Chondrocyte (in vitro differentiated cells): ENCODE data around the gene SIGLEC9. TPM values are rescaled to one million over a fixed set of nuclear protein-coding genes. Genes with fewer than 3 reads are reported as not detected.

Experiments used
- DNase-seq: peaks from one replicate; pipeline ENCODE4 v3.0.0; 2021; ENCODE audit warnings: mixed read lengths, low spot score
- H3K27ac Mint-ChIP-seq: one replicate; pipeline ENCODE4 v1.8.0; 2021; ENCODE audit warnings: mild to moderate bottlenecking, moderate library complexity, mixed read lengths; ENCODE audit not compliant: unreplicated experiment
- H3K27me3 Mint-ChIP-seq: 2 replicates; pipeline ENCODE4 v1.8.0; 2021; ENCODE audit warnings: low read depth, mixed read lengths
- H3K36me3 Mint-ChIP-seq: 2 replicates; pipeline ENCODE4 v1.8.0; 2021; ENCODE audit warnings: low read depth, mixed read lengths
- H3K4me1 Mint-ChIP-seq: 2 replicates; pipeline ENCODE4 v1.8.0; 2021; ENCODE audit warnings: low read depth, mild to moderate bottlenecking, mixed read lengths
- H3K4me3 Mint-ChIP-seq: one replicate; pipeline ENCODE4 v1.8.0; 2021; ENCODE audit warnings: mild to moderate bottlenecking, moderate library complexity, mixed read lengths; ENCODE audit not compliant: unreplicated experiment
- H3K9me3 Mint-ChIP-seq: 2 replicates; pipeline ENCODE4 v1.8.0; 2021; ENCODE audit warnings: low read depth, mixed read lengths
- total RNA-seq: library from RNA; stranded (reverse); gene quantifications from 3 replicates; pipeline ENCODE4 v1.2.1, GENCODE V29; 2021
- TF ChIP-seq, protein P1 (sequence below): fragments of 200-600 bp; sonication (generic); IDR thresholded peaks from 2 replicates; pipeline ENCODE4 v1.5.0; 2021; ENCODE audit warnings: antibody characterized with exemption, mild to moderate bottlenecking, moderate library complexity

The SIGLEC9 gene
- total RNA-seq, 1 donor from 2014 or later, result not detected

DNA sequence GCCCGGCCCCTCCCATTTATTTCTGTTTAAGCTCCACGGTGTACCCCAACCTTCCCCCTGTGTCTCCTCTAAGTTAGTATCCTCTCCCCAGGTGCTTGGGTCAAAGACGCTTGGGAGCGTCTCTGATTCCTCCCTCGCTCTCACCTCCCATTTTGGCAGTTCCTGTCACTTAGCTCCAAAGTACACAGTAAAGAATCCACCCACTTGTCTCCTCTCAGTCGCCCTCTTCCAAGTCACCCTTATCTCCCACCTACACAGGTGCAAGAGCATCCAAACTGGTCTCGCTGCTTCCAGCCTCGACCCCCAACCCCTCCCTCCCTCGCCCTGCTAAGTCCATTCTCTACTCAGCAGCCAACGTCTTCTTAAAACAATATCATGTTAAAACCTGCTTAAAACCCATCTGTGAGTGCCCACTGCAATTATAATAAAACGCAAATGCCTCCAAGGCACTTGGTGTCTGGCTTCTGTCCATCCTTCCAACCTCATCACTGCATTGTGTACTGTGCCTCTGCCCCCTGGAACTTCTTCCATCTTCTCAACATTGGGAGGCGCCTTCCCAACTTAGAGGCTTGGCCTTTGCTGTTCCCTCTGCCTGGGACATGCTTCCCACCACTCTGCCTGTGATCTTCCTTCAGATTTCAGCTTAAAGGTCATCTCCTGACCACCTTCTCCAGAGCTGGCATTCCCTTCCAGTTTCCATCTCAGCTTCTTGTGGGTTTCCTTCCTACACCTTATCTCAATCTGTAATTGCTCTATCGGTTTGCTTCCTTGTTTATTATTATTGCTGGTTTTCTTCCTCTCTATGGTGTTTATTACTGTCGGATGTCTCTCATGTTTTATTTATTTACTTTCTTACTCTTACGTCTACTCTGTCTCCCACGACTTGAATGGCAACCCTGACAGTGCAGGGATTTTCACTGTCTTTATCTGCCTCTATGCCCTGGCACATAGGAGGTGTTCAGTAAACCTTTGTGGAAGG, 32.5 kb upstream of the SIGLEC9 start:
- TF ChIP-seq, protein P1, sequence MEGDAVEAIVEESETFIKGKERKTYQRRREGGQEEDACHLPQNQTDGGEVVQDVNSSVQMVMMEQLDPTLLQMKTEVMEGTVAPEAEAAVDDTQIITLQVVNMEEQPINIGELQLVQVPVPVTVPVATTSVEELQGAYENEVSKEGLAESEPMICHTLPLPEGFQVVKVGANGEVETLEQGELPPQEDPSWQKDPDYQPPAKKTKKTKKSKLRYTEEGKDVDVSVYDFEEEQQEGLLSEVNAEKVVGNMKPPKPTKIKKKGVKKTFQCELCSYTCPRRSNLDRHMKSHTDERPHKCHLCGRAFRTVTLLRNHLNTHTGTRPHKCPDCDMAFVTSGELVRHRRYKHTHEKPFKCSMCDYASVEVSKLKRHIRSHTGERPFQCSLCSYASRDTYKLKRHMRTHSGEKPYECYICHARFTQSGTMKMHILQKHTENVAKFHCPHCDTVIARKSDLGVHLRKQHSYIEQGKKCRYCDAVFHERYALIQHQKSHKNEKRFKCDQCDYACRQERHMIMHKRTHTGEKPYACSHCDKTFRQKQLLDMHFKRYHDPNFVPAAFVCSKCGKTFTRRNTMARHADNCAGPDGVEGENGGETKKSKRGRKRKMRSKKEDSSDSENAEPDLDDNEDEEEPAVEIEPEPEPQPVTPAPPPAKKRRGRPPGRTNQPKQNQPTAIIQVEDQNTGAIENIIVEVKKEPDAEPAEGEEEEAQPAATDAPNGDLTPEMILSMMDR, result no peak
- Mint-ChIP-seq H3K9me3 (no peaks in the 10 kb centered on the region), H3K4me3 (no peak overlapping the region), H3K36me3 (peaks cover 6% of the 10 kb centered on the region), H3K27ac (no peak overlapping the region), H3K27me3 (no peaks in the 10 kb centered on the region), H3K4me1 (peaks cover 2% of the 10 kb centered on the region)
- DNase-seq, result no peak

DNA sequence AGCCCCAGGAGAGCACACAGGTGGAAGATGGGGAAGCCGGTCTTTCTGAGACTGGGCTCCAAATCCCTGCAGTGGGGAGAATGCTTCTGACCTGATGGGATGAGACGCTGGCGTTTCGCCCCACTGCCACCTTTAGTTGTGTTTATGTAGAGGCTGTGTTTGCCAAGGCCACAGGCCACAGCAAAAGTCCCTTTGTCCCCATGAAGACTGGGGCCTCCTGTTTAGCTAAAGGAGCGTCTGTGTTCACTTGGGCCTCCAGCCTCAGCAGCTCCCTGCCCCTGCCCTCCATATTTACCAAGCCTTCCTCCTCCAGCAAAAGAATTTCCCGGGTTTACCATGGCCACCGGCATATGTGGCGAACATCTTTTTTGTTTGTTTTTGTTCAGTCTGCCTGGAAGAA, 31.6 kb upstream of the SIGLEC9 start:
- H3K9me3 Mint-ChIP-seq, result no peaks in the 10 kb centered on the region

DNA sequence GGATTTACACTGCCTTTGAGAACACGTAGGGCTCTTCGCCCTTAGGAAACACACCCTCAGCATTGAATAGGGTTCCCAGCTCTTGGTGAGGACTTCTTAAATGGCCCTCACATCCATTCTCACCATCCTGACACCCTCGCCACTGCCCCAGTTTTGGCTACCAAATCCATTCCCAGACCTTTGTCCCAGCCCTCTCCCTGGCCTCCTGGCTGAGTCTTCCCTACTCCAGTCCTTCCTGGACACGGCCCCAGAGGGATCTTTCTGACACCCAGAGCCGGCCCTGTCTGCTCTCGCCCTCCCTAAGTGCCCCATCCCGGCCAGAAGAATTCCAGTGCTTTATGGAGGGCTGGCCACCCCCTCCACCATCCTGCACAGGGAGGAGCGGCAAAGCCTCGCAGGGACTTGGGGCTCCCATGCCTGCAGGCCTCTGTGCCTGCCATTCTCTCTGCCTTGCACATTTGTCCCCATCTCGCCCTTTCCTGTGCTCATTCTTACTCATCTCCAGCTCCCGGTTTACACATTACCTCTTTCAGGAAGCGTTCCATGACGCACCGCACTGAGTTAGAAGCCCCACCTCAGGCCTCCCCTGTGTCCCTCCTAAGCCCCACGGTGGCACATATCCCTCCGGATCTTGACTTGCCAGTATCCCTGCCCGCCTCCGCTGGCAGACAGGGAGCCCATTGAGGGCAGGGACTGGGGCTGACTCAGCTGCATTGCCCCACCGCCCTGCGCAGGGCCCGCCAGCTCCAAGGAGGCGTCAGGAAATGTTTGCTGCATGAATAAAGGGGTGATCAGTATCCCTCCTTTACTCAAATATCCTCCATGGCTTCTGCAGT, 31.0 kb upstream of the SIGLEC9 start:
- Mint-ChIP-seq H3K36me3 (peaks cover 5% of the 10 kb centered on the region), H3K4me3 (no peak overlapping the region), H3K4me1 (peaks cover 2% of the 10 kb centered on the region), H3K27ac (no peak overlapping the region), H3K9me3 (no peaks in the 10 kb centered on the region), H3K27me3 (no peaks in the 10 kb centered on the region)
- TF ChIP-seq, protein P1, result no peak
- no peak for DNase-seq

More for the DNA sequence above, 31.6 kb upstream of the SIGLEC9 start:
- DNase-seq, result no peak
- TF ChIP-seq, protein P1, result no peak
- Mint-ChIP-seq H3K36me3 (peaks cover 5% of the 10 kb centered on the region), H3K4me3 (no peak overlapping the region), H3K27me3 (no peaks in the 10 kb centered on the region), H3K4me1 (peaks cover 2% of the 10 kb centered on the region), H3K27ac (no peak overlapping the region)

DNA sequence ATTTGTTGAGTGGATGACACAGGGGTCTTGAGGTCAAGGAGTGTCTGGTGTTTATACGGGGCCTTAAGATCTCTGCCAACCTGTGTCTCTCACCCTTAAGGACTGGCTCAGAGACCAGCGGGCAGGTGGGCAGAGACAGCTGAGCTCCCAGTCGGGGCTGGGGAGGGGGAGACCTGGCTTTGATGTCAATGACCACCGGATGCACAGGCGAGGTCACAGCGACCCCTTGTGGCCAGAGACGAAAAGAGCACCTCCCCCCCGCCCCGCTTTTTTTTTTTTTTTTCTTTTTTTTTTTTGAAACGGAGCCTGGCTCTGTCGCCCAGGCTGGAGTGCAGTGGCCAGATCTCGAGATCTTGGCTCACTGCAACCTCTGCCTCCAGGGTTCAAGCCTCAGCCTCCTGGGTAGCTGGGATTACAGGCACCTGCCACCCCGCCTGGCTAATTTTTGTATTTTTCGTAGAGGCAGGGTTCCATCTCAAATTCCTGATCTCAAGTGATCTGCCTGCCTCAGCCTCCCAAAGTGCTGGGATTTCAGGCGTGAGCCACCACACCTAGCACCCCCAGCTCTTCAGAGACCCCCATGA, 29.9 kb upstream of the SIGLEC9 start:
- Mint-ChIP-seq H3K4me3 (no peak overlapping the region), H3K4me1 (peaks cover 2% of the 10 kb centered on the region), H3K27me3 (no peaks in the 10 kb centered on the region), H3K36me3 (peaks cover 9% of the 10 kb centered on the region), H3K27ac (no peak overlapping the region), H3K9me3 (no peaks in the 10 kb centered on the region)
- no peak for DNase-seq
- TF ChIP-seq, protein P1, result peak; percentile 77
